ENCODE measurements around the gene TTC7B. TPM values are rescaled to one million over a fixed set of nuclear protein-coding genes. Genes with fewer than 3 reads are reported as not detected.

TTC7B gene
- total and polyA plus RNA-seq, 7 donors, result 5.5 to 70.9 (median 46.8) TPM

GRCh38 chr14:90811641-90812040, 4.6 kb downstream of the TTC7B start:
- no peak for DNase-seq
- H3K4me3 ChIP-seq, result no peak overlapping the region
- H3K36me3 ChIP-seq, result no peaks in the 10 kb centered on the region
- intact Hi-C loops (cut with DNase I), result no loop called here
- H3K9me3 ChIP-seq, result no peaks in the 10 kb centered on the region
- H3K4me1 ChIP-seq, result peaks cover 0 to 52% (median 42%) of the 10 kb centered on the region in 4 donors
- no peaks in the 10 kb centered on the region for H3K27me3 ChIP-seq
- 93% methylated on average over 10 of the region's 10 CpGs for WGBS, 2 donors
- TF ChIP-seq POLR2AphosphoS5 (IDR thresholded peaks at IDR 0.05) (no peak), EP300 (IDR thresholded peaks at IDR 0.05) (no peak), CTCF (IDR thresholded peaks at IDR 0.05) (no peak), POLR2A (IDR thresholded peaks at IDR 0.05) (no peak)
- no peak overlapping the region for H3K27ac ChIP-seq

GRCh38 chr14:90810806-90811205, 5.4 kb downstream of the TTC7B start:
- Histone ChIP-seq H3K36me3 (no peaks in the 10 kb centered on the region), H3K4me1 (peaks cover 0 to 58% (median 48%) of the 10 kb centered on the region in 4 donors), H3K4me3 (no peak overlapping the region), H3K27me3 (no peaks in the 10 kb centered on the region), H3K27ac (no peak overlapping the region), H3K9me3 (no peaks in the 10 kb centered on the region)
- TF ChIP-seq CTCF (IDR thresholded peaks at IDR 0.05), result no peak
- no peak for TF ChIP-seq POLR2AphosphoS5 (IDR thresholded peaks at IDR 0.05)
- TF ChIP-seq POLR2A (IDR thresholded peaks at IDR 0.05), result no peak
- WGBS, 2 donors, result 77 to 78% methylated on average over 5 of the region's 5 CpGs
- intact Hi-C loops (cut with DNase I), result no loop called here
- DNase-seq, result no peak

- Histone ChIP-seq H3K36me3 (no peaks in the 10 kb centered on the region), H3K9me3 (no peaks in the 10 kb centered on the region), H3K27me3 (no peaks in the 10 kb centered on the region), H3K4me1 (peaks cover 0 to 51% (median 43%) of the 10 kb centered on the region in 4 donors), H3K4me3 (no peak overlapping the region), H3K27ac (no peak overlapping the region)
- WGBS, 2 donors, result 95 to 96% methylated on average over 7 of the region's 7 CpGs
- intact Hi-C loops (cut with DNase I), result no loop called here
- TF ChIP-seq POLR2A (IDR thresholded peaks at IDR 0.05), result no peak
- TF ChIP-seq EP300 (IDR thresholded peaks at IDR 0.05), result no peak
- TF ChIP-seq POLR2AphosphoS5 (IDR thresholded peaks at IDR 0.05), result no peak
- no peak for TF ChIP-seq CTCF (IDR thresholded peaks at IDR 0.05)
- no peak for DNase-seq
These were observed 6.5 kb downstream of the TTC7B start for GRCh38 chr14:90809530-90810312.

GRCh38 chr14:90808759-90809529, 7.3 kb downstream of the TTC7B start:
- DNase-seq, result no peak
- no peaks in the 10 kb centered on the region for H3K9me3 ChIP-seq
- TF ChIP-seq POLR2A (IDR thresholded peaks at IDR 0.05) (no peak), POLR2AphosphoS5 (IDR thresholded peaks at IDR 0.05) (no peak)
- no peak overlapping the region for H3K4me3 ChIP-seq
- intact Hi-C loops (cut with DNase I), result no loop called here
- H3K36me3 ChIP-seq, result no peaks in the 10 kb centered on the region
- H3K27me3 ChIP-seq, result no peaks in the 10 kb centered on the region
- H3K27ac ChIP-seq, result peak overlapping the region in 3 of 4 donors; percentile 41 to 68 (median 45)
- H3K4me1 ChIP-seq, result peaks cover 0 to 50% (median 35%) of the 10 kb centered on the region in 4 donors
- WGBS, 2 donors, result 92% methylated on average over 15 of the region's 15 CpGs

GRCh38 chr14:90807060-90807459, 9.2 kb downstream of the TTC7B start:
- Histone ChIP-seq H3K36me3 (no peaks in the 10 kb centered on the region), H3K9me3 (no peaks in the 10 kb centered on the region), H3K4me1 (peaks cover 0 to 50% (median 35%) of the 10 kb centered on the region in 4 donors), H3K27ac (peak overlapping the region; percentile 32 to 68 (median 43)), H3K27me3 (no peaks in the 10 kb centered on the region), H3K4me3 (no peak overlapping the region)
- no peak for DNase-seq
- intact Hi-C loops (cut with DNase I), result no loop called here
- 85 to 87% methylated on average over 6 of the region's 6 CpGs for WGBS, 2 donors
- TF ChIP-seq POLR2A (IDR thresholded peaks at IDR 0.05) (no peak), POLR2AphosphoS5 (IDR thresholded peaks at IDR 0.05) (no peak), CTCF (IDR thresholded peaks at IDR 0.05) (no peak)
